Lower leg skin (tissue), 4 donors: Measurements from ENCODE around the gene GADD45G. TPM values are rescaled to one million over a fixed set of nuclear protein-coding genes. Genes with fewer than 3 reads are reported as not detected.
A peak's percentile ranks its signal among the peaks of the same experiment; 100 is the strongest.

Experiments
- DNase-seq, 2 donors: peaks; one replicate each; pipeline ENCODE4 v3.0.0-alpha.2; 2019; ENCODE audit warnings: low spot score in 2 of 2
- H3K4me3 ChIP-seq: fragments of 200-600 bp; sonication (generic); 2 replicates; pipeline ENCODE4 v1.5.1; 2017; ENCODE audit warnings: mild to moderate bottlenecking, low read depth; ENCODE audit not compliant: poor library complexity, severe bottlenecking
- POLR2A ChIP-seq, 2 donors: fragments of 450-650 bp; IDR thresholded peaks; one replicate each; pipeline ENCODE4 v1.6.1; 2016 to 2017; ENCODE audit warnings: antibody characterized with exemption in 2 of 2, mild to moderate bottlenecking in 1 of 2, moderate library complexity in 1 of 2
- WGBS, 2 donors: methylation state at CpG; one replicate each; pipeline ENCODE4 v1.1.5; 2018; 5-methylcytosine and 5-hydroxymethylcytosine counted together
- intact Hi-C: fragments of 100-400 bp; cut with DNase I; formaldehyde crosslinking; loops from one replicate; pipeline ENCODE4 v1.15.0; 2023; ENCODE audit warnings: low total_unique reads
- total RNA-seq, 4 donors: library from RNA; depleted of rRNA; stranded (reverse); fragments of >200 nt; gene quantifications; one replicate each; pipeline ENCODE4 v1.1.0, GENCODE V29; 2016
- TF ChIP-seq, protein P1 (sequence below), 3 donors: fragments of 450-650 bp; IDR thresholded peaks; one replicate each; pipeline ENCODE4 v1.5.1; 2016; ENCODE audit warnings: antibody characterized with exemption in 3 of 3, mild to moderate bottlenecking in 3 of 3, moderate library complexity in 2 of 3

GADD45G gene
- total RNA-seq, 4 donors from 2014 or later = 18.3 to 48.9 (median 23.6) TPM

DNA sequence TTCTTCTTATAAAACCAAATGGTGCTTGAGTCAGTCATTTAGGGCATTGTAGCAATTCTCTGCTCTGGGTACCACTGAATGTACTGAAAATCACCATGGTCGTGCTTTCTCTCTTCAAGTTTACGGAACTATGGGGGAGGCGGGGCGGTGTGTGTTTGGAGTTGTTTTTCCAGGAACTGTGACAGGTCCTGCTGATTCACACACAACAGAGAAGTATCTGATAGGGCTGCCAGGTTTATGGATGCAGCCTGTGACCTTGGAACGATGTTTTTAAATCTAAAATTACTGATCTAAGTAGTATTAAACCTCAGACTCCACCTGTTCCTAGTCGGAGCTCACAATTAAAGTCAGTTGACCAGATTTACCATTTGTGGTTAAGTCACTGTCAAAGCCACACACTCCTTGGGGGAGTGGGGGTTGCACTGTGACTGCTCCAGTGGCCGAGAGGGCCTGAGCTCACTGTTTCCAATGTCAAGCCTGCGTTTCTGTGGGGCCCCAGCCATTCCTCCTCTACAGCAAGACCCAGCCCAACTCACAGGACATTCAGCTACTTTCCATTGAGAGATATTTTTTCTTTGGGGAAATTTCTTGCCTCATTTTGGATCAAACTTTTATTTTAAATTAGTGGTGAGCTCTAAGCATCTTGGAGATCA, 44.4 kb downstream of the GADD45G start:
- no peak for TF ChIP-seq POLR2A (IDR thresholded peaks at IDR 0.05)
- TF ChIP-seq, protein P1, sequence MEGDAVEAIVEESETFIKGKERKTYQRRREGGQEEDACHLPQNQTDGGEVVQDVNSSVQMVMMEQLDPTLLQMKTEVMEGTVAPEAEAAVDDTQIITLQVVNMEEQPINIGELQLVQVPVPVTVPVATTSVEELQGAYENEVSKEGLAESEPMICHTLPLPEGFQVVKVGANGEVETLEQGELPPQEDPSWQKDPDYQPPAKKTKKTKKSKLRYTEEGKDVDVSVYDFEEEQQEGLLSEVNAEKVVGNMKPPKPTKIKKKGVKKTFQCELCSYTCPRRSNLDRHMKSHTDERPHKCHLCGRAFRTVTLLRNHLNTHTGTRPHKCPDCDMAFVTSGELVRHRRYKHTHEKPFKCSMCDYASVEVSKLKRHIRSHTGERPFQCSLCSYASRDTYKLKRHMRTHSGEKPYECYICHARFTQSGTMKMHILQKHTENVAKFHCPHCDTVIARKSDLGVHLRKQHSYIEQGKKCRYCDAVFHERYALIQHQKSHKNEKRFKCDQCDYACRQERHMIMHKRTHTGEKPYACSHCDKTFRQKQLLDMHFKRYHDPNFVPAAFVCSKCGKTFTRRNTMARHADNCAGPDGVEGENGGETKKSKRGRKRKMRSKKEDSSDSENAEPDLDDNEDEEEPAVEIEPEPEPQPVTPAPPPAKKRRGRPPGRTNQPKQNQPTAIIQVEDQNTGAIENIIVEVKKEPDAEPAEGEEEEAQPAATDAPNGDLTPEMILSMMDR (IDR thresholded peaks at IDR 0.05) = no peak
- DNase-seq = no peak
- WGBS, 2 donors = 79 to 91% methylated on average over 8 of the region's 8 CpGs
- H3K4me3 ChIP-seq = no peak overlapping the region
- intact Hi-C loops = no loop called here

- 64 to 81% methylated on average over 7 of the region's 7 CpGs for WGBS, 2 donors
- DNase-seq = peak; percentile 65 to 93
- TF ChIP-seq, protein P1 (IDR thresholded peaks at IDR 0.05) = no peak
- TF ChIP-seq POLR2A (IDR thresholded peaks at IDR 0.05) = no peak
- no peak overlapping the region for H3K4me3 ChIP-seq
- intact Hi-C loops = no loop called here
Measured at GRCh38 chr9:89654025-89654662, 49.3 kb downstream of the GADD45G start.

DNA sequence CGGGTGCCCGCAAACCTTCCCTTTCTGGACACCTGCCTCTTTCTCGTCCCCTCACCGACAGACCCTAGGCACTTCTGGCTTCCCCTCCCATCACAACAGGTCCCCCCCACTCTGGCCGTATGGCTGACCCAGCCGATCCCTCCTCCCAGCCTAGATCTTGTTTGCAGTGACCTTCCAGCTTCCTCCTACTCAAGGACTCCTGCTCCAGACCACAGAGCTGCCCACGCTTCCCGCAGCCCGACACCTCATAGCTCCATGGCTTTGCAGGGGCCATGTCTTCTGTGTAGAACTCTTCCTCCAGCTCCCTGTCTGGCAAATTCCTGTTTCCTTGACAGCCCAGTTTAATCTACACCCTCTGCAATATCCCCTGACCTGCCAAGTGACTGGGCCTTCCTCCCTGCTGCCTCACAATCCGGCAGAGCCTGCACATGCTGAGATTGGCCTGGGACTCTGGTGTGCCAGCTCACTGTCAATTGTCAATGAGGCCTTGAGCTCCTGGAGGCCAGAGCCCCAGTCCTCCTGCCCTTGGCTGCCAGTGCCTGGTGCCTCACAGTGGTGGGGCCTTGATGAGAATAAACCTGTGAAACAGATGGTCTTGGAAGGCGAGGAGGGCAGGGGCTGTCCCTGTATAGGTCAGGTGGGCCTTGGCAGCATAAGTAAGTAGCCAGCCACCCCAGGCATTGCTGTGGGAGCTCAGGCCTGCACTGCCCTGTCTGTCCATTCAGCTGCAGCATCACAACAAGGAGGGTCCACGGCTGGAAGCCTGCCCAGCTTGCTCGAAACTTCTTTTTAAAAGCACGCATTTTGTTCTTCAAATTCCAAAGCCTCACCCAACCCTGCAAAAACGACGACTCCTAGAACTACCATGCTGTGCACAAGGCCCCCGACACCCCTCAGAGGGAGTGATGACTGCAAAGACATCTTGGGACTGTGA, 50.5 kb downstream of the GADD45G start:
- TF ChIP-seq POLR2A (IDR thresholded peaks at IDR 0.05) = no peak
- TF ChIP-seq, protein P1 (IDR thresholded peaks at IDR 0.05) = no peak
- no peak for DNase-seq
- WGBS, 2 donors = 88 to 90% methylated on average over 17 of the region's 17 CpGs
- intact Hi-C loops = no loop called here
- no peak overlapping the region for H3K4me3 ChIP-seq

Other genes starting within 250 kb of the GADD45G start
- gene SEMA4D, start 106.9 kb upstream of the GADD45G start, total RNA-seq = 10 to 100 TPM; 31.1 to 59.2 (median 42.1) TPM